Measurements from ENCODE around the gene LRMDA. TPM values are rescaled to one million over a fixed set of nuclear protein-coding genes. Genes with fewer than 3 reads are reported as not detected.

The LRMDA gene
- total and polyA plus RNA-seq, 4 donors: 12.1 to 40.8 (median 21.6) TPM

GRCh38 chr10:76072384-76072783 lies 641.0 kb downstream of the LRMDA start:
- no peak for ATAC-seq (ENCODE audit: insufficient read depth, low FRiP score)
- H3K27ac ChIP-seq (ENCODE audit: low read depth in 1 of 2, low read length in 1 of 2): no peak overlapping the region
- no peak for DNase-seq
- TF ChIP-seq CTCF (IDR thresholded peaks at IDR 0.05; ENCODE audit: control extremely low read depth, extremely low read depth): no peak
- no peak overlapping the region for H3K4me3 ChIP-seq
- no peaks in the 10 kb centered on the region for H3K9me3 ChIP-seq (ENCODE audit: control insufficient read depth in 4 of 4, insufficient read depth in 3 of 4, low read length in 3 of 4)
- H3K36me3 ChIP-seq (ENCODE audit: control insufficient read depth in 4 of 4, insufficient read depth in 4 of 4, low read length in 4 of 4): no peaks in the 10 kb centered on the region
- no peak overlapping the region for H3K9ac ChIP-seq (ENCODE audit: insufficient read depth in 1 of 2, low read length in 2 of 2)
- H3K4me1 ChIP-seq (ENCODE audit: control insufficient read depth in 5 of 5, insufficient read depth in 5 of 5, low read length in 5 of 5): peaks cover 0 to 24% (median 0%) of the 10 kb centered on the region in 5 donors
- H3K27me3 ChIP-seq (ENCODE audit: control insufficient read depth in 3 of 3, insufficient read depth in 3 of 3, low read length in 2 of 3): no peaks in the 10 kb centered on the region

DNA sequence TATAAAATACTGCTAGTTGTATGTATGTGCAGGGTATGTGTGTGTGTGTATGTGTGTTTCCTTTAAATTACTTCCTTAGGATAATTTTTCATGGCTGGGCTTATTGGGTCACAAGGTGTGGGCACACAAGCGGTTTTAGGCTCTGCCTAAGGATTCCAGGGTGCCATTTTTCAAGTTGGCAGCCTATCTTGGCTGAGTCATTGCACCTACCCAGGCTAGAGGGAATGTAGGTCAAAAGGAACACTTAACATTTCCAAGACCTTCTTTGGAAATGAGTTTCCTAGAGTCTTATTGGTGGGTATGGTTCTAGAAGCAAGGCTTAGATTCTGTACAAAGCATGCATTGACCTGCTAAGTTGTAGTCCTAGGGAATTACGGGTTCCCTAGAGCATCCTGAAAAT lies 642.1 kb downstream of the LRMDA start:
- no peak overlapping the region for H3K4me3 ChIP-seq
- H3K27ac ChIP-seq (ENCODE audit: low read depth in 1 of 2, low read length in 1 of 2): no peak overlapping the region
- no peaks in the 10 kb centered on the region for H3K27me3 ChIP-seq (ENCODE audit: control insufficient read depth in 3 of 3, insufficient read depth in 3 of 3, low read length in 2 of 3)
- no peak for DNase-seq
- ATAC-seq (ENCODE audit: insufficient read depth, low FRiP score): no peak
- TF ChIP-seq CTCF (IDR thresholded peaks at IDR 0.05; ENCODE audit: control extremely low read depth, extremely low read depth): no peak
- H3K9ac ChIP-seq (ENCODE audit: insufficient read depth in 1 of 2, low read length in 2 of 2): no peak overlapping the region
- peaks cover 0 to 24% (median 0%) of the 10 kb centered on the region in 5 donors for H3K4me1 ChIP-seq (ENCODE audit: control insufficient read depth in 5 of 5, insufficient read depth in 5 of 5, low read length in 5 of 5)
- H3K9me3 ChIP-seq (ENCODE audit: control insufficient read depth in 4 of 4, insufficient read depth in 3 of 4, low read length in 3 of 4): no peaks in the 10 kb centered on the region
- 91 to 98% methylated on average over 2 of the region's 2 CpGs for WGBS, 2 donors
- no peaks in the 10 kb centered on the region for H3K36me3 ChIP-seq (ENCODE audit: control insufficient read depth in 4 of 4, insufficient read depth in 4 of 4, low read length in 4 of 4)

GRCh38 chr10:76074659-76075058 lies 643.2 kb downstream of the LRMDA start:
- WGBS, 2 donors: 100% methylated on average over 1 of the region's 1 CpG
- ATAC-seq (ENCODE audit: insufficient read depth, low FRiP score): no peak
- H3K4me3 ChIP-seq: no peak overlapping the region
- no peaks in the 10 kb centered on the region for H3K36me3 ChIP-seq (ENCODE audit: control insufficient read depth in 4 of 4, insufficient read depth in 4 of 4, low read length in 4 of 4)
- no peak overlapping the region for H3K27ac ChIP-seq (ENCODE audit: low read depth in 1 of 2, low read length in 1 of 2)
- no peak for TF ChIP-seq CTCF (IDR thresholded peaks at IDR 0.05; ENCODE audit: control extremely low read depth, extremely low read depth)
- H3K9me3 ChIP-seq (ENCODE audit: control insufficient read depth in 4 of 4, insufficient read depth in 3 of 4, low read length in 3 of 4): no peaks in the 10 kb centered on the region
- DNase-seq: no peak
- no peak overlapping the region for H3K9ac ChIP-seq (ENCODE audit: insufficient read depth in 1 of 2, low read length in 2 of 2)
- H3K4me1 ChIP-seq (ENCODE audit: control insufficient read depth in 5 of 5, insufficient read depth in 5 of 5, low read length in 5 of 5): peaks cover 0 to 17% (median 0%) of the 10 kb centered on the region in 5 donors
- no peaks in the 10 kb centered on the region for H3K27me3 ChIP-seq (ENCODE audit: control insufficient read depth in 3 of 3, insufficient read depth in 3 of 3, low read length in 2 of 3)

- Histone ChIP-seq H3K27me3 (ENCODE audit: control insufficient read depth in 3 of 3, insufficient read depth in 3 of 3, low read length in 2 of 3) (no peaks in the 10 kb centered on the region), H3K4me3 (no peak overlapping the region), H3K9ac (ENCODE audit: insufficient read depth in 1 of 2, low read length in 2 of 2) (no peak overlapping the region), H3K4me1 (ENCODE audit: control insufficient read depth in 5 of 5, insufficient read depth in 5 of 5, low read length in 5 of 5) (no peaks in the 10 kb centered on the region), H3K27ac (ENCODE audit: low read depth in 1 of 2, low read length in 1 of 2) (no peak overlapping the region), H3K36me3 (ENCODE audit: control insufficient read depth in 4 of 4, insufficient read depth in 4 of 4, low read length in 4 of 4) (no peaks in the 10 kb centered on the region), H3K9me3 (ENCODE audit: control insufficient read depth in 4 of 4, insufficient read depth in 3 of 4, low read length in 3 of 4) (no peaks in the 10 kb centered on the region)
- ATAC-seq (ENCODE audit: insufficient read depth, low FRiP score) (no peak), DNase-seq (no peak)
- TF ChIP-seq CTCF (IDR thresholded peaks at IDR 0.05; ENCODE audit: control extremely low read depth, extremely low read depth): no peak
Observed at GRCh38 chr10:76080451-76080850, 649.0 kb downstream of the LRMDA start.

All from lung (tissue), 12 donors.